ENCODE measurements around the gene TRPM8.

The TRPM8 gene

GRCh38 chr2:233974530-233975071 is 57.4 kb downstream of the TRPM8 start:
- DNase-seq (ENCODE audit: low read depth, low spot score), result peak; percentile 93

GRCh38 chr2:233976087-233976486 is 58.9 kb downstream of the TRPM8 start:
- no peak for DNase-seq (ENCODE audit: low read depth, low spot score)

GRCh38 chr2:233976690-233977294 is 59.6 kb downstream of the TRPM8 start:
- DNase-seq (ENCODE audit: low read depth, low spot score), result peak; percentile 88

GRCh38 chr2:233977296-233977837 is 60.2 kb downstream of the TRPM8 start:
- DNase-seq (ENCODE audit: low read depth, low spot score), result no peak

GRCh38 chr2:233979748-233980147 is 62.6 kb downstream of the TRPM8 start:
- no peak for DNase-seq (ENCODE audit: low read depth, low spot score)

GRCh38 chr2:233980955-233981561 is 63.9 kb downstream of the TRPM8 start:
- DNase-seq (ENCODE audit: low read depth, low spot score), result no peak

GRCh38 chr2:233981574-233982420 is 64.6 kb downstream of the TRPM8 start:
- no peak for DNase-seq (ENCODE audit: low read depth, low spot score)

- peak; percentile 90 for DNase-seq (ENCODE audit: low read depth, low spot score)
Measured at GRCh38 chr2:233982421-233983121, 65.4 kb downstream of the TRPM8 start.

- no peak for DNase-seq (ENCODE audit: low read depth, low spot score)
Measured at GRCh38 chr2:233983445-233983844, 66.3 kb downstream of the TRPM8 start.

GRCh38 chr2:233988581-233988980 is 71.4 kb downstream of the TRPM8 start:
- no peak for DNase-seq (ENCODE audit: low read depth, low spot score)

GRCh38 chr2:233989221-233989858 is 72.2 kb downstream of the TRPM8 start:
- no peak for DNase-seq (ENCODE audit: low read depth, low spot score)

- DNase-seq (ENCODE audit: low read depth, low spot score), result no peak
Measured at GRCh38 chr2:233990261-233990798, 73.2 kb downstream of the TRPM8 start.

GRCh38 chr2:233991196-233991595 is 74.0 kb downstream of the TRPM8 start:
- DNase-seq (ENCODE audit: low read depth, low spot score), result no peak

GRCh38 chr2:233992513-233993217 is 75.5 kb downstream of the TRPM8 start:
- DNase-seq (ENCODE audit: low read depth, low spot score), result no peak

- no peak for DNase-seq (ENCODE audit: low read depth, low spot score)
Measured at GRCh38 chr2:233993461-233993860, 76.3 kb downstream of the TRPM8 start.

GRCh38 chr2:233994151-233994550 is 77.0 kb downstream of the TRPM8 start:
- DNase-seq (ENCODE audit: low read depth, low spot score), result no peak

- no peak for DNase-seq (ENCODE audit: low read depth, low spot score)
Measured at GRCh38 chr2:233996000-233996399, 78.8 kb downstream of the TRPM8 start.

- no peak for DNase-seq (ENCODE audit: low read depth, low spot score)
Measured at GRCh38 chr2:233996461-233996860, 79.3 kb downstream of the TRPM8 start.

- DNase-seq (ENCODE audit: low read depth, low spot score), result no peak
Measured at GRCh38 chr2:233997707-233998106, 80.5 kb downstream of the TRPM8 start.

- DNase-seq (ENCODE audit: low read depth, low spot score), result no peak
Measured at GRCh38 chr2:233999182-233999581, 82.0 kb downstream of the TRPM8 start.
